Suprapubic skin (tissue), 4 donors: ENCODE results near the gene C1orf174. TPM values are rescaled to one million over a fixed set of nuclear protein-coding genes. Genes with fewer than 3 reads are reported as not detected.

Experiments
- DNase-seq, 2 donors: peaks; one replicate each; pipeline ENCODE4 v3.0.0-alpha.2; 2019; ENCODE audit warnings: low spot score in 2 of 2
- H3K27ac ChIP-seq: fragments of 200-600 bp; sonication (generic); one replicate; pipeline ENCODE4 v1.5.1; 2019
- H3K27me3 ChIP-seq: fragments of 200-600 bp; sonication (generic); one replicate; pipeline ENCODE4 v1.5.1; 2019
- H3K36me3 ChIP-seq: fragments of 200-600 bp; sonication (generic); one replicate; pipeline ENCODE4 v1.5.1; 2019
- H3K4me1 ChIP-seq: fragments of 200-600 bp; sonication (generic); one replicate; pipeline ENCODE4 v1.5.1; 2019
- H3K4me3 ChIP-seq: fragments of 200-600 bp; sonication (generic); one replicate; pipeline ENCODE4 v1.5.1; 2019; ENCODE audit warnings: mild to moderate bottlenecking
- H3K9me3 ChIP-seq: fragments of 200-600 bp; sonication (generic); one replicate; pipeline ENCODE4 v1.5.1; 2019
- EP300 ChIP-seq: sonication (generic); formaldehyde crosslinking; IDR thresholded peaks from one replicate; pipeline ENCODE4 v1.6.1; 2017; ENCODE audit warnings: antibody characterized with exemption
- POLR2A ChIP-seq, 2 donors: fragments of 450-650 bp; IDR thresholded peaks; one replicate each; pipeline ENCODE4 v1.6.1; 2017; ENCODE audit warnings: antibody characterized with exemption in 2 of 2, mild to moderate bottlenecking in 2 of 2, moderate library complexity in 2 of 2
- POLR2AphosphoS5 ChIP-seq, 3 donors: sonication (generic); formaldehyde crosslinking; IDR thresholded peaks; one replicate each; pipeline ENCODE4 v1.6.1; 2017; ENCODE audit warnings: antibody characterized with exemption in 3 of 3
- WGBS: methylation state at CpG from one replicate; pipeline ENCODE4 v1.1.5; 2018; 5-methylcytosine and 5-hydroxymethylcytosine counted together
- total RNA-seq, 4 donors: library from RNA; depleted of rRNA; stranded (reverse); fragments of >200 nt; gene quantifications; one replicate each; pipeline ENCODE4 v1.1.0, GENCODE V29; 2016
- TF ChIP-seq, protein P1 (sequence below), 2 donors: fragments of 200-600 bp in 1 of 2; fragments of 450-650 bp in 1 of 2; sonication (generic) in 1 of 2; IDR thresholded peaks; one replicate each; pipeline ENCODE4 v1.5.1; 2016 to 2019; ENCODE audit warnings: antibody characterized with exemption in 2 of 2, mild to moderate bottlenecking in 1 of 2, moderate library complexity in 1 of 2

Gene C1orf174
- total RNA-seq, 4 donors from 2014 or later: 16.0 to 25.3 (median 19.7) TPM

GRCh38 chr1:3940081-3940753 lies 40.1 kb upstream of the C1orf174 start:
- Histone ChIP-seq H3K4me1 (no peaks in the 10 kb centered on the region), H3K27ac (no peak overlapping the region), H3K9me3 (peaks cover 8% of the 10 kb centered on the region), H3K27me3 (peaks cover 68% of the 10 kb centered on the region), H3K36me3 (no peaks in the 10 kb centered on the region), H3K4me3 (no peak overlapping the region)
- 69% methylated on average over 15 of the region's 15 CpGs for WGBS
- no peak for DNase-seq
- TF ChIP-seq POLR2AphosphoS5 (IDR thresholded peaks at IDR 0.05) (no peak), POLR2A (IDR thresholded peaks at IDR 0.05) (no peak), EP300 (no peak)
- TF ChIP-seq, protein P1, sequence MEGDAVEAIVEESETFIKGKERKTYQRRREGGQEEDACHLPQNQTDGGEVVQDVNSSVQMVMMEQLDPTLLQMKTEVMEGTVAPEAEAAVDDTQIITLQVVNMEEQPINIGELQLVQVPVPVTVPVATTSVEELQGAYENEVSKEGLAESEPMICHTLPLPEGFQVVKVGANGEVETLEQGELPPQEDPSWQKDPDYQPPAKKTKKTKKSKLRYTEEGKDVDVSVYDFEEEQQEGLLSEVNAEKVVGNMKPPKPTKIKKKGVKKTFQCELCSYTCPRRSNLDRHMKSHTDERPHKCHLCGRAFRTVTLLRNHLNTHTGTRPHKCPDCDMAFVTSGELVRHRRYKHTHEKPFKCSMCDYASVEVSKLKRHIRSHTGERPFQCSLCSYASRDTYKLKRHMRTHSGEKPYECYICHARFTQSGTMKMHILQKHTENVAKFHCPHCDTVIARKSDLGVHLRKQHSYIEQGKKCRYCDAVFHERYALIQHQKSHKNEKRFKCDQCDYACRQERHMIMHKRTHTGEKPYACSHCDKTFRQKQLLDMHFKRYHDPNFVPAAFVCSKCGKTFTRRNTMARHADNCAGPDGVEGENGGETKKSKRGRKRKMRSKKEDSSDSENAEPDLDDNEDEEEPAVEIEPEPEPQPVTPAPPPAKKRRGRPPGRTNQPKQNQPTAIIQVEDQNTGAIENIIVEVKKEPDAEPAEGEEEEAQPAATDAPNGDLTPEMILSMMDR (IDR thresholded peaks at IDR 0.05): no peak

DNA sequence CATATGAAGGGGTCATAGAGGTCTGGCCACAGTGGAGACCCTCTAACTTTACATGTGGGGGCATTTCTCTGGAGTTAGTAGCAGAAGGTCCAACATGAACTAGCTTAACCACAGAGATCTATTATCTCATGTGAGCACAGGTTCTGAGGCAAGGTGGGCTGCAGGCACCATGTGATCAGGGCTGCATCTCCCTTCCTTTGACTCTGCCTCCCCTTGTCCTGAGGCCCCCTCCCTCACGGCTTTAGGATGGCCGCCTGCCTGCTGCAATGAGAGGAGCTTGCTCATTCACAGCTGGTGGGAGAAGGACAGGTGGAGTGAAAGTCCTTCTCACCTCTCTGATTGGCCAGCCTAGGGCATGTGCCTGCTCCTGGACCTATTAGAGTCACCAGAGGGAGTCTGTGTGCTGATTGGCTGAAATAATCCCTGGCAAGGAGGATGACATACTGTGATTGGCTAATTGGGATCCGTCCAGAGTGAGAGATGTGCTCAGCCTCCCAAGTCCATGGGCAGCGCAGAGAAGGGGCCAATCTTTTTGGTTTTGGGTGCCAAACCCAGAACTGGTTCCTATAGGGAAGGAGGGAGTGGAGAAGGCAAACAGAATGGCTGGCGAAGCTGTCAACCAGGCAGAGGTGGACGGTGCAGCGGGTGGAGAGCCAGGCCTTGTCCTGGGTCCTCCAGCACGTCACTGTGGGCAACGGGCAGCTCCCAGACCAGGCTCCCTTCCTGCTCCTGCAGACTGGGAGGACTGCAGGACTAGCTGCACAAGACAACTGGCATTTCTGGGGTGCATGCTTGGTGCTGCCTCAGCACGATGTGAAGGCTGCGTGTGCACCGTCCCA lies 39.4 kb upstream of the C1orf174 start:
- TF ChIP-seq POLR2AphosphoS5 (IDR thresholded peaks at IDR 0.05): no peak
- no peak for TF ChIP-seq POLR2A (IDR thresholded peaks at IDR 0.05)
- no peak for TF ChIP-seq EP300
- TF ChIP-seq, protein P1 (IDR thresholded peaks at IDR 0.05): no peak
- peaks cover 8% of the 10 kb centered on the region for H3K9me3 ChIP-seq
- DNase-seq: no peak
- H3K36me3 ChIP-seq: no peaks in the 10 kb centered on the region
- no peaks in the 10 kb centered on the region for H3K4me1 ChIP-seq
- peaks cover 62% of the 10 kb centered on the region for H3K27me3 ChIP-seq
- H3K27ac ChIP-seq: no peak overlapping the region
- H3K4me3 ChIP-seq: no peak overlapping the region
- WGBS: 84% methylated on average over 12 of the region's 12 CpGs

DNA sequence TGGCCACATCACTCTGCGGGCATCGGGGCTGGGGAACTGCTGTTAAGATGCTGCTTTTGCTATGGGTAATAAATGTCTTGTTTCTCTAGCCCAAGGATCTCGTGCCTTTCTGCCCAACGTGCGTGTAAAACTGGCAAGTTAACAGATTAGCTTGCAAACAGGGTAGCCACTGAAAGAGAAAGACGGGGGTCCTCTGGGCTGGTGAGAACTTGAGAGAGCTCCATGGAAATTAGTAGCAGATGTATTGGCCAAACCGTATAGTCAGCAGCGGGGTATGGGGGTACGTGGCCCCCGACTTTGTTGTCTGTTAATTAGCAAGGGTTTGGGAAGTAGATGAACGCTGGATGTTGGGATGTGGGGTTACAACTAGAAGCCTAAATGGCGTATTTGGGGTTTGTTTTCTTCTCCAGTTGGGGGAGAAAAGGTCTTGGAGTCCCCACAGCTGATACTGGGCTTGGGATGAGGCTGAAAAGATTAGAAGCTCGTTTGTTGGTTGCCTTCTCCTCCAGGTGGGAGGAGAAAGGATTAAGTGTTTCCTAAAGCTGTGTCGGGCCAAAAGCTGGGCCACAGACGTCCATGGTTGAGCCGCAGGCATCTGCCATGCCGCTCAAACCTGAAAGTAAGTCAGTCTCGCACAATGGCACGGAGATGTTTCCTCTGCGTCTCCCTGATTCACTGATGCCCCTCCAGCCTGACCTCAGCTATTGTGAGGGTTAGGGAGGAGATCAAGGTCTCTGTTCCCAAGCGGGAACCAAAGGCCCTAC lies 32.3 kb upstream of the C1orf174 start:
- Histone ChIP-seq H3K27me3 (peaks cover 35% of the 10 kb centered on the region), H3K27ac (no peak overlapping the region), H3K36me3 (no peaks in the 10 kb centered on the region), H3K4me3 (no peak overlapping the region), H3K4me1 (no peaks in the 10 kb centered on the region), H3K9me3 (peaks cover 4% of the 10 kb centered on the region)
- TF ChIP-seq, protein P1 (IDR thresholded peaks at IDR 0.05): no peak
- TF ChIP-seq EP300: no peak
- no peak for TF ChIP-seq POLR2AphosphoS5 (IDR thresholded peaks at IDR 0.05)
- no peak for TF ChIP-seq POLR2A (IDR thresholded peaks at IDR 0.05)
- 72% methylated on average over 19 of the region's 21 CpGs for WGBS
- DNase-seq: no peak

- TF ChIP-seq POLR2AphosphoS5 (IDR thresholded peaks at IDR 0.05) (no peak), EP300 (no peak), POLR2A (IDR thresholded peaks at IDR 0.05) (no peak)
- TF ChIP-seq, protein P1 (IDR thresholded peaks at IDR 0.05): no peak
- H3K27me3 ChIP-seq: peaks cover 36% of the 10 kb centered on the region
- H3K27ac ChIP-seq: no peak overlapping the region
- H3K36me3 ChIP-seq: no peaks in the 10 kb centered on the region
- 67% methylated on average over 15 of the region's 17 CpGs for WGBS
- DNase-seq: no peak
- no peak overlapping the region for H3K4me3 ChIP-seq
- no peaks in the 10 kb centered on the region for H3K4me1 ChIP-seq
- H3K9me3 ChIP-seq: no peaks in the 10 kb centered on the region
Observed at GRCh38 chr1:3931007-3931912, 31.2 kb upstream of the C1orf174 start.
